ENCODE data around the gene NECAP2.
"Not testable (repeated sequence)": the region's sequence is repeated elsewhere in the genome, so short reads cannot be mapped to it uniquely, and the experiment has no call there.

GRCh38 chr1:16456151-16456550 is 15.6 kb downstream of the NECAP2 start:
- not testable (repeated sequence) for TF ChIP-seq CTCF, POLR2AphosphoS5, EP300, POLR2A (IDR thresholded peaks at IDR 0.05)

Data from suprapubic skin (tissue), 4 donors.